ENCODE measurements around the gene EMSY.

DNA sequence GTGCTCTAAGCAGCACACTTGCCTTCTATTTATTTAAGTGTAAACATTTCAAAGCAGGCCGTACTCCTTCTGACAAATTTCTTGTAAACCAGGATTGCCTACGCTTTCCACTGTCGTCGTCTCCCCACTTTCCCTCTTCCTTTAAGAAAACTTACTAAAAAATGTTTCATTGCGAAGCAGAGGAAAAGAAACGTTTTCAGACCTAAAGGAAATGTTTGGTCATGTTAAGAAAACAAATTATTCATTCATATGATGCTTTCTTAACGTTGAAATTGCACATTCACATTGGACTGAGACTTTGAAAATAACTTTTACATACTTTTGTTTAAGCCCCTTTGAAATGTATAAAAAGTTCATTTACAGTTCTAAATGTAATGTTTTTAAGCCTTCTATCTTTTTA lies 106.0 kb downstream of the EMSY start:
- TF ChIP-seq KDM5A (IDR thresholded peaks at IDR 0.05; ENCODE audit: low read length), result no peak
- no peak for TF ChIP-seq EZH2 (IDR thresholded peaks at IDR 0.05; ENCODE audit: low read depth, low read length, severe bottlenecking)
- TF ChIP-seq RAD21 (IDR thresholded peaks at IDR 0.05 in 1 of 2, conservative IDR thresholded peaks at IDR 0.05 in 1 of 2; ENCODE audit: low read depth in 2 of 2, low read length in 2 of 2), result no peak
- TF ChIP-seq, protein P1, sequence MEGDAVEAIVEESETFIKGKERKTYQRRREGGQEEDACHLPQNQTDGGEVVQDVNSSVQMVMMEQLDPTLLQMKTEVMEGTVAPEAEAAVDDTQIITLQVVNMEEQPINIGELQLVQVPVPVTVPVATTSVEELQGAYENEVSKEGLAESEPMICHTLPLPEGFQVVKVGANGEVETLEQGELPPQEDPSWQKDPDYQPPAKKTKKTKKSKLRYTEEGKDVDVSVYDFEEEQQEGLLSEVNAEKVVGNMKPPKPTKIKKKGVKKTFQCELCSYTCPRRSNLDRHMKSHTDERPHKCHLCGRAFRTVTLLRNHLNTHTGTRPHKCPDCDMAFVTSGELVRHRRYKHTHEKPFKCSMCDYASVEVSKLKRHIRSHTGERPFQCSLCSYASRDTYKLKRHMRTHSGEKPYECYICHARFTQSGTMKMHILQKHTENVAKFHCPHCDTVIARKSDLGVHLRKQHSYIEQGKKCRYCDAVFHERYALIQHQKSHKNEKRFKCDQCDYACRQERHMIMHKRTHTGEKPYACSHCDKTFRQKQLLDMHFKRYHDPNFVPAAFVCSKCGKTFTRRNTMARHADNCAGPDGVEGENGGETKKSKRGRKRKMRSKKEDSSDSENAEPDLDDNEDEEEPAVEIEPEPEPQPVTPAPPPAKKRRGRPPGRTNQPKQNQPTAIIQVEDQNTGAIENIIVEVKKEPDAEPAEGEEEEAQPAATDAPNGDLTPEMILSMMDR (IDR thresholded peaks at IDR 0.05; ENCODE audit: control extremely low read depth in 1 of 3, insufficient read depth in 1 of 3, low read depth in 1 of 3, low read length in 3 of 3), result no peak
- TF ChIP-seq HDAC6 (IDR thresholded peaks at IDR 0.05; ENCODE audit: low read depth, low read length), result no peak
- no peak for TF ChIP-seq POLR2AphosphoS5 (IDR thresholded peaks at IDR 0.05; ENCODE audit: low read depth, low read length)
- no peak for TF ChIP-seq BRCA1 (IDR thresholded peaks at IDR 0.05; ENCODE audit: low read depth, low read length)
